DOHH2 (cell line): ENCODE data around the gene EVI2A.

Source experiments
- CTCF ChIP-seq: fragments of 200-600 bp; sonication (generic); IDR thresholded peaks from one replicate; pipeline ENCODE4 v1.5.1; 2014; ENCODE audit warnings: antibody characterized with exemption, mild to moderate bottlenecking, low read depth, low read length; ENCODE audit not compliant: poor library complexity, severe bottlenecking
- EZH2phosphoT487 ChIP-seq: fragments of 200-600 bp; sonication (generic); IDR thresholded peaks from 2 replicates; pipeline ENCODE4 v1.6.1; 2017; ENCODE audit warnings: borderline replicate concordance, mild to moderate bottlenecking, antibody characterized with exemption, low read length, moderate library complexity, mixed read lengths

- TF ChIP-seq CTCF (no peak), EZH2phosphoT487 (no peak)
Measured at GRCh38 chr17:31309556-31309955, 11.9 kb downstream of the EVI2A start.
